Left ventricle myocardium inferior (tissue), 1 donor: Measurements from ENCODE around the gene TLX2. TPM values are rescaled to one million over a fixed set of nuclear protein-coding genes. Genes with fewer than 3 reads are reported as not detected.
A peak's percentile ranks its signal among the peaks of the same experiment; 100 is the strongest.
"Not testable (repeated sequence)": the region's sequence is repeated elsewhere in the genome, so short reads cannot be mapped to it uniquely, and the experiment has no call there.

Source experiments
- DNase-seq: peaks from one replicate; pipeline ENCODE4 v3.0.0-alpha.2; 2020
- H3K27ac ChIP-seq: fragments of 200-600 bp; replicated peaks from 2 replicates; pipeline ENCODE4 v1.8.0; 2021
- H3K27me3 ChIP-seq: fragments of 200-600 bp; 2 replicates; pipeline ENCODE4 v1.8.0; 2021; ENCODE audit warnings: low read depth
- H3K36me3 ChIP-seq: fragments of 200-600 bp; 2 replicates; pipeline ENCODE4 v1.8.0; 2021
- H3K4me1 ChIP-seq: fragments of 200-600 bp; 2 replicates; pipeline ENCODE4 v1.8.0; 2021
- H3K4me3 ChIP-seq: fragments of 200-600 bp; 2 replicates; pipeline ENCODE4 v1.8.0; 2021; ENCODE audit warnings: mild to moderate bottlenecking, moderate library complexity
- H3K9me3 ChIP-seq: fragments of 200-600 bp; replicated peaks from 2 replicates; pipeline ENCODE4 v1.8.0; 2021
- CTCF ChIP-seq: fragments of 200-600 bp; IDR thresholded peaks from 2 replicates; pipeline ENCODE4 v1.8.0; 2021; ENCODE audit warnings: antibody characterized with exemption, mild to moderate bottlenecking, borderline replicate concordance
- intact Hi-C: fragments of 100-400 bp; cut with micrococcal nuclease; formaldehyde crosslinking; loops from one replicate; pipeline ENCODE4 v1.11.0; 2022
- long read RNA-seq: library from polyadenylated mRNA; unstranded; transcript quantifications from one replicate; pipeline ENCODE4 v2.0.0, GENCODE V29; 2021
- total RNA-seq: library from RNA; stranded (reverse); fragmentation: NEBNext Ultra II Directional; extraction: Animal tissue kit (Norgen Biotek cat#: 25700); gene quantifications from one replicate; pipeline ENCODE4 v1.2.1, GENCODE V29; 2021
- donor health status: DM: no; HTN: yes; CAD: no; lungs with severe emphysema.

TLX2 gene
- total RNA-seq: not detected
- long read RNA-seq: 0 reads

- peaks cover 100% of the 10 kb centered on the region for H3K27me3 ChIP-seq
Observed at GRCh38 chr2:74514368-74515270, at the start of gene TLX2. TLX2 (plus strand) TSS chr2:74514450; CDS start chr2:74514807, 357 bp downstream.

GRCh38 chr2:74470742-74471141, 43.5 kb upstream of the TLX2 start:
- peak overlapping the region; percentile 2 for H3K27ac ChIP-seq
- H3K9me3 ChIP-seq, H3K27me3 ChIP-seq, DNase-seq, intact Hi-C loops: not testable (repeated sequence)
- H3K4me3 ChIP-seq: peak overlapping the region; percentile 88
- H3K4me1 ChIP-seq: peaks cover 40% of the 10 kb centered on the region
- H3K36me3 ChIP-seq: peaks cover 18% of the 10 kb centered on the region

More at GRCh38 chr2:74514368-74515270, at the start of gene TLX2:
- no peak for TF ChIP-seq CTCF
- Histone ChIP-seq H3K27ac (no peak within 1 kb of the TSS), H3K36me3 (no peaks in the 10 kb centered on the region), H3K4me1 (peaks cover 35% of the 10 kb centered on the region), H3K4me3 (peak within 1 kb of the TSS; percentile 29), H3K9me3 (no peaks in the 10 kb centered on the region)
- no peak for DNase-seq
- intact Hi-C loops: no loop called here

- Histone ChIP-seq H3K36me3 (peaks cover 23% of the 10 kb centered on the region), H3K4me1 (peaks cover 34% of the 10 kb centered on the region), H3K9me3 (no peaks in the 10 kb centered on the region), H3K4me3 (peak overlapping the region; percentile 88), H3K27ac (peak overlapping the region; percentile 95), H3K27me3 (no peaks in the 10 kb centered on the region)
- DNase-seq: no peak
- no peak for TF ChIP-seq CTCF
- intact Hi-C loops: no loop called here
Observed at GRCh38 chr2:74471332-74472065, 42.8 kb upstream of the TLX2 start.

GRCh38 chr2:74472086-74472944, 41.9 kb upstream of the TLX2 start, which contains the start of gene MRPL53:
MRPL53 (minus strand) TSS chr2:74472680; CDS start chr2:74472660, 20 bp downstream.
- peak within 1 kb of the TSS; percentile 88 for H3K4me3 ChIP-seq
- peak; percentile 94 for DNase-seq
- no peak for TF ChIP-seq CTCF
- H3K27me3 ChIP-seq: no peaks in the 10 kb centered on the region
- peaks cover 29% of the 10 kb centered on the region for H3K36me3 ChIP-seq
- intact Hi-C loops: no loop called here
- H3K9me3 ChIP-seq: no peaks in the 10 kb centered on the region
- H3K4me1 ChIP-seq: peaks cover 34% of the 10 kb centered on the region
- H3K27ac ChIP-seq: peak within 1 kb of the TSS; percentile 95

GRCh38 chr2:74472945-74473258, 41.3 kb upstream of the TLX2 start:
- intact Hi-C loops: no loop called here
- no peak for TF ChIP-seq CTCF

More at GRCh38 chr2:74472945-74473258, 41.3 kb upstream of the TLX2 start:
- peaks cover 35% of the 10 kb centered on the region for H3K36me3 ChIP-seq
- DNase-seq: no peak
- peaks cover 34% of the 10 kb centered on the region for H3K4me1 ChIP-seq
- H3K9me3 ChIP-seq: no peaks in the 10 kb centered on the region
- peak overlapping the region; percentile 88 for H3K4me3 ChIP-seq
- peak overlapping the region; percentile 95 for H3K27ac ChIP-seq
- H3K27me3 ChIP-seq: no peaks in the 10 kb centered on the region
